Left ventricle myocardium inferior (tissue), 1 donor: ENCODE results near the gene ANO2. TPM values are rescaled to one million over a fixed set of nuclear protein-coding genes. Genes with fewer than 3 reads are reported as not detected.

Experiments
- DNase-seq: peaks from one replicate; pipeline ENCODE4 v3.0.0-alpha.2; 2020
- H3K27ac ChIP-seq: fragments of 200-600 bp; replicated peaks from 2 replicates; pipeline ENCODE4 v1.8.0; 2021
- H3K27me3 ChIP-seq: fragments of 200-600 bp; 2 replicates; pipeline ENCODE4 v1.8.0; 2021; ENCODE audit warnings: low read depth
- H3K36me3 ChIP-seq: fragments of 200-600 bp; 2 replicates; pipeline ENCODE4 v1.8.0; 2021
- H3K4me1 ChIP-seq: fragments of 200-600 bp; 2 replicates; pipeline ENCODE4 v1.8.0; 2021
- H3K4me3 ChIP-seq: fragments of 200-600 bp; 2 replicates; pipeline ENCODE4 v1.8.0; 2021; ENCODE audit warnings: mild to moderate bottlenecking, moderate library complexity
- H3K9me3 ChIP-seq: fragments of 200-600 bp; replicated peaks from 2 replicates; pipeline ENCODE4 v1.8.0; 2021
- intact Hi-C: fragments of 100-400 bp; cut with micrococcal nuclease; formaldehyde crosslinking; loops from one replicate; pipeline ENCODE4 v1.11.0; 2022
- total RNA-seq: library from RNA; stranded (reverse); fragmentation: NEBNext Ultra II Directional; extraction: Animal tissue kit (Norgen Biotek cat#: 25700); gene quantifications from one replicate; pipeline ENCODE4 v1.2.1, GENCODE V29; 2021
- TF ChIP-seq, protein P1 (sequence below): fragments of 200-600 bp; IDR thresholded peaks from 2 replicates; pipeline ENCODE4 v1.8.0; 2021; ENCODE audit warnings: antibody characterized with exemption, mild to moderate bottlenecking, borderline replicate concordance
- donor health status: DM: no; HTN: yes; CAD: no; lungs with severe emphysema.

The ANO2 gene
- total RNA-seq, 1 donor from 2014 or later: 13.0 TPM

DNA sequence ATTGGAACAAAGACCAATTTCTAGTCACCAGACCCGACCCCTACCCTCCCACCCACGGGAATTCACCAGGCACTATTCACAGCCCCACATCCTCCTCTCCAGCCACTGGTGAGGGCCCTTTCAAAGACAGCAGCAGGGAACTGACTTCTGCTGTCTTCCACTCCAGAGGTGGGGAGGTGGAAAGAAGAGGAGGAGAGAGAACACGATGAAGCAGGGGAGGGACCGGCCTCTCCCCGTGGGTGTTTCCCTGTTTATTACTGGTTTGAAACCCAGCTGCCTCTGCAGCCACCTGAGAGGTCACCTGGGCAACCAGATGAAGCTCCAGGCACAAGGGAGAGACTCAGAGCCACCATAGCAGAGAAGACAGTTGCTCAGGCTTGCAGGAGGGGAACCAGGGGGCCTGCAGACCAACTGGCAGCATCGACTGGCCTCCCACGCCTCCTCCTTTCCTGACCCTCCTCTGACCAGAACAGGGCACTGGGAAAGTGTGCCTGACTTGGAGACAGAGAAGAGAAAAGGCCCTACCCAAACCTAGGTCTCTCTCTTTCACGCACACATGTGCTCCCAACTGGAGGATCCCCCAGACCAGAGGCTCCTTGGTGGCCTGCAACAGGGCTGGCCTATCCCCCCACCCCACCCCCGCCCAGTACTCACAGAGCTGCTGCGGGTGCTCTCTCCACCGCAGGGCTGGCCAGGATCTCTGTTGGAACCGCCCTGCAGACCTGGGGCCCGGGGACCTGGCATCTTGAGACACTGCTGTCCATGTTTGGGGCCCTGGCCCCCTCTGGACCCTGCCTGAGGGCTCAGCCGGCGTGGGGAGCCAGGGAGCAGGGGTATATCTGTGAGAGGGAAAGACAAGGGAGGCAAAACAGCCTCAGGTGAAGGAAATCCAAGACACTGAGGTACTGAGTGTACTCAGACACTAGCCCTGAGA, 22.8 kb downstream of the ANO2 start:
- Histone ChIP-seq H3K27me3 (peaks cover 29% of the 10 kb centered on the region), H3K4me1 (no peaks in the 10 kb centered on the region), H3K4me3 (no peak overlapping the region), H3K27ac (no peak overlapping the region), H3K9me3 (no peaks in the 10 kb centered on the region), H3K36me3 (peaks cover 21% of the 10 kb centered on the region)
- TF ChIP-seq, protein P1, sequence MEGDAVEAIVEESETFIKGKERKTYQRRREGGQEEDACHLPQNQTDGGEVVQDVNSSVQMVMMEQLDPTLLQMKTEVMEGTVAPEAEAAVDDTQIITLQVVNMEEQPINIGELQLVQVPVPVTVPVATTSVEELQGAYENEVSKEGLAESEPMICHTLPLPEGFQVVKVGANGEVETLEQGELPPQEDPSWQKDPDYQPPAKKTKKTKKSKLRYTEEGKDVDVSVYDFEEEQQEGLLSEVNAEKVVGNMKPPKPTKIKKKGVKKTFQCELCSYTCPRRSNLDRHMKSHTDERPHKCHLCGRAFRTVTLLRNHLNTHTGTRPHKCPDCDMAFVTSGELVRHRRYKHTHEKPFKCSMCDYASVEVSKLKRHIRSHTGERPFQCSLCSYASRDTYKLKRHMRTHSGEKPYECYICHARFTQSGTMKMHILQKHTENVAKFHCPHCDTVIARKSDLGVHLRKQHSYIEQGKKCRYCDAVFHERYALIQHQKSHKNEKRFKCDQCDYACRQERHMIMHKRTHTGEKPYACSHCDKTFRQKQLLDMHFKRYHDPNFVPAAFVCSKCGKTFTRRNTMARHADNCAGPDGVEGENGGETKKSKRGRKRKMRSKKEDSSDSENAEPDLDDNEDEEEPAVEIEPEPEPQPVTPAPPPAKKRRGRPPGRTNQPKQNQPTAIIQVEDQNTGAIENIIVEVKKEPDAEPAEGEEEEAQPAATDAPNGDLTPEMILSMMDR: no peak
- no peak for DNase-seq
- intact Hi-C loops: no loop called here

DNA sequence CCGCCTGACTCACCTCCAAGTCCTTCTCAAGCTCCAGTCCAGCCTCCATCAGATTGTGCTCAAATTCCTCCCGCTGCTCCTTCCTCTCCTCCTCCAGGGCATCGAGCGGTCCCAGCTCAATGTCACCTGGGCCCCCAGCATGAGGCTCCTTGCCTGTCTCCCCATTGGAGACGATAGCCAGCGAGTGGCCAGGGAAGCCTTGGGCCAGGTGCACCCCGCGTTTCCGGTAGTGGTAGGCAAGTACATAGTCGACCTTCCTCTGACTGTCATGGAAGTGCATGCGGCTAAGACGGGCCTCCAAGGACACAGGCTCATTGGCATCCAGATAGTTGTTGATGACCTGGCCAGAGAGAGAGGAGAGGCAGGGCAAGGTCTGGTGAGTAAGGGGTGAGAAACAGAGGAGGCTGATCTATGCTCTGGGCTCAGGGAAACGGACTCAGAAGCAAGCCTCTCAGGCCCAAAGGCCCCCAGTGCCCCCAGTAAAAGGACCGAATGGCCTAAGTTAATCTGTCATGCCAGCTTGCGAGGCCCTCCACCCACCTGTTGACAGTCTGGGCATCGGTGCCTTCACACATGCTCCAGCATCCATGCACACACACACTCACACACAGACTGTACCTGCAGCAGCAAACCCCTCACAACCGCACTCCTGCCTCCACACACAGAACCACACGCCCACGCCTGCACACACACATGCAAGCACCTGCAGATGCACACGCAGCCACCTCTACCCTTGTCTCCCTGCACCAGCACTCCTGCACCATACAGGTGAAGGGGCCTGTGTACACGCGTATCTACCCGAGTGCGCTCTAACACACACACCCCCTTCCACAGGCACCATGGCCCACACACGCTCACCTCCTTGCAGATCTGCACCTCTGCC, 23.8 kb downstream of the ANO2 start:
- Histone ChIP-seq H3K4me3 (no peak overlapping the region), H3K4me1 (no peaks in the 10 kb centered on the region), H3K27ac (no peak overlapping the region), H3K27me3 (peaks cover 22% of the 10 kb centered on the region), H3K36me3 (peaks cover 21% of the 10 kb centered on the region), H3K9me3 (no peaks in the 10 kb centered on the region)
- TF ChIP-seq, protein P1: no peak
- DNase-seq: no peak
- intact Hi-C loops: no loop called here

DNA sequence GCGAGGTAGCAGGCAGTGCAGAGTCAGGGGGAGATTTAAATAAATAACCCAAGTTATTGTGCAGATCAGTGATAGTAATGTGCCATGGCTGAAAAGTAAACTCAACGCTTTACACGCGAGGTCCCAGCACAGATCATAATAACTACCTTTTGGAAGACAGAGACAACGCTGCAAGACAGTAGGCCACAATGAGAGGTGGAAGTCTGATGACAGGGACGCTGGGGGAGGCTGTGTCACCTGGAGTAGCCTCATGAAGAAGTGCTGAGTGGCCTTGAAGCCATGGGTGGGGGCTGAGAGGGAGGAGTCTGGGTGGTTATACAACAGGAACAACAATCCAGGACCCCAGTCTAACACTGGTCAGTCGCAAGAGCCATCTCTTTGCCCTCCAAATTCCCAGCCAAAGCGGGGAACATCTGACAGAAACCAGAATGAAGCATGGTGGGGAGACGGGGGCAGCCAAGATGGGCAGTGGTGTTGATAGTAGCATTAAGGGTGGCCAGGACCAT, 28.2 kb downstream of the ANO2 start:
- Histone ChIP-seq H3K27ac (no peak overlapping the region), H3K4me1 (no peaks in the 10 kb centered on the region), H3K36me3 (peaks cover 19% of the 10 kb centered on the region), H3K4me3 (no peak overlapping the region), H3K9me3 (no peaks in the 10 kb centered on the region), H3K27me3 (peaks cover 18% of the 10 kb centered on the region)
- TF ChIP-seq, protein P1: no peak
- intact Hi-C loops: no loop called here
- DNase-seq: no peak

DNA sequence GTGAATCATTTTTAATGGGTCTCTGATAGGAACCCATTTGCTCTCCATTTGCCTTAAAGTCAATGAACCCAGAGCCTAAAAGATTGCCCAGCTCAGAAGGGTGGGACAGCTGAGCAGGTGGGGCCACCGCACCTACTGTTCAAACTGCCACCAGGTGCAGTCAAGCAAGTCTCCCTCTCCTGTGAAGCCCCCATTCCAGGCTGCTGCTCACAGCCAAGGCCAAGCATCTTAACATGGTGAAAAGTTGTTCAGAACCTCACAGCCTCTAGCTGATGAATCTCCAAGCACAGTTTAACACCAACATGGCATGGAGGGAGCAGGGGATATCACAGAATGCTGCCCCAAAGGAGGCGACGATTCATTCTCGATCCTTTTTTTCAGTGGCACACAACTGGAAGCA, 29.5 kb downstream of the ANO2 start:
- TF ChIP-seq, protein P1: no peak

DNA sequence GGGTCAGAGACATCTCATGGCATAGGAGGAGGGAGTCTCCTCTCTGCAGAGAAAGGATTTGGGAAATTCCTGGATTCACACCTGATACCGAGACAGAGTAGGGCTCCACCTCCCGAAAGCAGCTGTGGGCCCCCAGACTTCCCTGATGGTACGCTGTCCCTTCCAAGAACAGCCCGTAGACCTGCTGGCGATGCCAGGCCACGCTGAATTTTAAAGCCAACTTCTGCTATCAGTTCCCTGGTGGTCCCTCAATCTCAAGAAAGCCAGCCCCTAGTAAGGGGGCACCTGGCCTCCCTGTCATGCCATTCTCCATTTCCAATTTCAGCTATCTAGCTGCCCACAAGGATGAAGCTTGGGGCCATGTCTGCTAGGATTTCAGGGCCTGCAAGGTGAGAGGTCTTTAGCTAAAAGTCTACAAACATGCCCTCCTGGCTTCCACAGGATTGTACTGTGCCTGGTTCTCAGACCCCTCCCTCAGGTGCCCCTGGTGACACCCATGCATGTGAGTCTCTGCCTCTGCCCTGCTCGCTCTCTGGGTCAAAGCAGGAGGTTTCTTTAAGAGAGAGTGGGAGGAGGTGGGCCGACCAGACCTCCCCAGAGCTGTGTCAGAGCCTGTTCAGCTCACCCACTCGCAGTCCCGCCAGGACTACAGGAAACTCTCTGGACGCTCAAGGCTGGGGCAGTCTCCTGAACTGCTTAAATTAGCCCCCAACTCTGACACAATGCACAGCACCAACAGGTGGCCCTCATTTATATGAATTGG, 30.5 kb downstream of the ANO2 start:
- intact Hi-C loops: no loop called here
- no peak overlapping the region for H3K4me3 ChIP-seq
- peaks cover 40% of the 10 kb centered on the region for H3K27me3 ChIP-seq
- TF ChIP-seq, protein P1: no peak
- no peaks in the 10 kb centered on the region for H3K4me1 ChIP-seq
- DNase-seq: no peak
- no peaks in the 10 kb centered on the region for H3K9me3 ChIP-seq
- H3K27ac ChIP-seq: no peak overlapping the region
- H3K36me3 ChIP-seq: peaks cover 9% of the 10 kb centered on the region

More for the DNA sequence above, 29.5 kb downstream of the ANO2 start:
- no peaks in the 10 kb centered on the region for H3K4me1 ChIP-seq
- intact Hi-C loops: no loop called here
- H3K4me3 ChIP-seq: no peak overlapping the region
- no peak for DNase-seq
- no peaks in the 10 kb centered on the region for H3K9me3 ChIP-seq
- no peak overlapping the region for H3K27ac ChIP-seq
- peaks cover 31% of the 10 kb centered on the region for H3K27me3 ChIP-seq
- peaks cover 15% of the 10 kb centered on the region for H3K36me3 ChIP-seq
